Esophagus squamous epithelium (tissue), 4 donors: Measurements from ENCODE around the gene MPZL1.

Source experiments
- CTCF ChIP-seq, 6 experiments: fragments of 450-650 bp in 4 of 6; fragments of 200-600 bp in 2 of 6; sonication (generic) in 2 of 6; IDR thresholded peaks; one replicate each; pipeline ENCODE4 v1.5.1; 2016 to 2019; ENCODE audit warnings: antibody characterized with exemption in 6 of 6, mild to moderate bottlenecking in 4 of 6, moderate library complexity in 4 of 6
- POLR2A ChIP-seq, 4 donors: fragments of 450-650 bp; IDR thresholded peaks; one replicate each; pipeline ENCODE4 v1.6.1; 2017; ENCODE audit warnings: antibody characterized with exemption in 4 of 4, mild to moderate bottlenecking in 4 of 4, moderate library complexity in 3 of 4

DNA sequence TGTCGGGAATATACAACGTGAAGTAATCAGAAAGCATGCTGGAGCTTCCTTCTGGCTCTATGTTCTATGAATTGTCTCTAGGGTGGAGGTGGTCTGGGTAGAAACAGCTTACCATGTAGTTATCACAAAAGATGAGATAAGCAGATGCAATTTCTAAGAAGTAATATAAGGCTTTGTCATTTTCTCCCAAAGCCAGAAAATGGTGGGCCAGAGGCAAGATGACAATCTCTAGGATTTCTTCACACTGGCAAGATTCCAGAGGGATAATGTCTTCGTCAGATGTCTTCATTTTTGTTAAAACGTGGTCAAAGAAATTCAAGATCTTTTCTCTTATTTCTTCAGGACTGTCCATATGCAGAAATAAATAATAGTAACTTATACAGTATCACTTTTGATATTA is 114.4 kb downstream of the MPZL1 start:
- TF ChIP-seq CTCF (IDR thresholded peaks at IDR 0.05), result no peak
- no peak for TF ChIP-seq POLR2A (IDR thresholded peaks at IDR 0.05)
